A673 (cell line): ENCODE measurements around the gene SLU7.

Source experiments
- EZH2 ChIP-seq: fragments of 200-600 bp; sonication (generic); IDR thresholded peaks from 2 replicates; pipeline ENCODE4 v1.6.1; 2017; ENCODE audit warnings: borderline replicate concordance, low read depth, mild to moderate bottlenecking, mixed read lengths, antibody characterized with exemption, low read length; ENCODE audit not compliant: poor library complexity, severe bottlenecking
- TF ChIP-seq, protein P1 (sequence below): fragments of 300-800, 200-600 bp; sonication (generic); conservative IDR thresholded peaks from 2 replicates; pipeline ENCODE4 v1.5.1; 2017; ENCODE audit warnings: low read depth, mild to moderate bottlenecking, antibody characterized with exemption, low read length, moderate library complexity, mixed read lengths

- TF ChIP-seq, protein P1, sequence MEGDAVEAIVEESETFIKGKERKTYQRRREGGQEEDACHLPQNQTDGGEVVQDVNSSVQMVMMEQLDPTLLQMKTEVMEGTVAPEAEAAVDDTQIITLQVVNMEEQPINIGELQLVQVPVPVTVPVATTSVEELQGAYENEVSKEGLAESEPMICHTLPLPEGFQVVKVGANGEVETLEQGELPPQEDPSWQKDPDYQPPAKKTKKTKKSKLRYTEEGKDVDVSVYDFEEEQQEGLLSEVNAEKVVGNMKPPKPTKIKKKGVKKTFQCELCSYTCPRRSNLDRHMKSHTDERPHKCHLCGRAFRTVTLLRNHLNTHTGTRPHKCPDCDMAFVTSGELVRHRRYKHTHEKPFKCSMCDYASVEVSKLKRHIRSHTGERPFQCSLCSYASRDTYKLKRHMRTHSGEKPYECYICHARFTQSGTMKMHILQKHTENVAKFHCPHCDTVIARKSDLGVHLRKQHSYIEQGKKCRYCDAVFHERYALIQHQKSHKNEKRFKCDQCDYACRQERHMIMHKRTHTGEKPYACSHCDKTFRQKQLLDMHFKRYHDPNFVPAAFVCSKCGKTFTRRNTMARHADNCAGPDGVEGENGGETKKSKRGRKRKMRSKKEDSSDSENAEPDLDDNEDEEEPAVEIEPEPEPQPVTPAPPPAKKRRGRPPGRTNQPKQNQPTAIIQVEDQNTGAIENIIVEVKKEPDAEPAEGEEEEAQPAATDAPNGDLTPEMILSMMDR, result no peak
- TF ChIP-seq EZH2, result no peak
These were observed 31.5 kb upstream of the SLU7 start for GRCh38 chr5:160450164-160450932.
